ENCODE measurements around the gene BAIAP3.

Gene BAIAP3

GRCh38 chr16:1389762-1390161, 56.3 kb downstream of the BAIAP3 start:
- no peak for DNase-seq (ENCODE audit: low read depth in 3 of 3, low spot score in 1 of 3)

- no peak for DNase-seq (ENCODE audit: low read depth in 3 of 3, low spot score in 1 of 3)
Measured at GRCh38 chr16:1390239-1390779, 56.9 kb downstream of the BAIAP3 start.

GRCh38 chr16:1392826-1393225, 59.4 kb downstream of the BAIAP3 start:
- no peak for DNase-seq (ENCODE audit: low read depth in 3 of 3, low spot score in 1 of 3)

GRCh38 chr16:1393613-1394176, 60.2 kb downstream of the BAIAP3 start:
- DNase-seq (ENCODE audit: low read depth in 3 of 3, low spot score in 1 of 3): no peak

GRCh38 chr16:1394367-1394951, 61.0 kb downstream of the BAIAP3 start:
- no peak for DNase-seq (ENCODE audit: low read depth in 3 of 3, low spot score in 1 of 3)

GRCh38 chr16:1395444-1396031, 62.1 kb downstream of the BAIAP3 start:
- DNase-seq (ENCODE audit: low read depth in 3 of 3, low spot score in 1 of 3): no peak

- DNase-seq (ENCODE audit: low read depth in 3 of 3, low spot score in 1 of 3): no peak
Measured at GRCh38 chr16:1397779-1398178, 64.3 kb downstream of the BAIAP3 start.

GRCh38 chr16:1398351-1398750, 64.9 kb downstream of the BAIAP3 start:
- no peak for DNase-seq (ENCODE audit: low read depth in 3 of 3, low spot score in 1 of 3)

All from stimulated activated CD4-positive, alpha-beta T cell treated with anti-CD3 and anti-CD28 coated beads, TNF-alpha, amount 100 ng/mL, for 1 hour (primary cell).